OCI-LY7 (cell line): ENCODE results near the gene TSHZ3.

Experiments
- CTCF ChIP-seq: fragments of 200-600 bp; sonication (generic); conservative IDR thresholded peaks from 2 replicates; pipeline ENCODE4 v1.5.1; 2014; ENCODE audit warnings: mild to moderate bottlenecking, antibody characterized with exemption, low read length, moderate library complexity, mixed read lengths
- EZH2phosphoT487 ChIP-seq: fragments of 200-600 bp; sonication (generic); IDR thresholded peaks from 2 replicates; pipeline ENCODE4 v1.6.1; 2018; ENCODE audit warnings: low read depth, borderline replicate concordance, mild to moderate bottlenecking, mixed run types, antibody characterized with exemption, low read length, moderate library complexity, mixed read lengths

GRCh38 chr19:31354799-31355664 lies 5.8 kb upstream of the TSHZ3 start:
- TF ChIP-seq CTCF = no peak
- TF ChIP-seq EZH2phosphoT487 = no peak
